Right lobe of liver (tissue), 5 donors: ENCODE measurements around the gene NEU1. TPM values are rescaled to one million over a fixed set of nuclear protein-coding genes. Genes with fewer than 3 reads are reported as not detected.

Experiments used
- small RNA-seq, 2 experiments: library from RNA; depleted of rRNA; stranded (forward); fragments of <200 nt; gene quantifications; one replicate each; pipeline ENCODE3, GENCODE V24; 2016
- total RNA-seq, 6 experiments: library from RNA; depleted of rRNA in 2 of 6; stranded (reverse); fragments of >200 nt in 2 of 6; fragmentation: NEBNext Ultra II Directional in 3 of 6; extraction: Animal tissue kit (Norgen Biotek cat#: 25700) in 3 of 6; gene quantifications; one replicate each; pipeline versions ENCODE4 v1.1.0 to v1.2.4, GENCODE V29; 2016 to 2023
- donor health status: DM: no; HTN: no; CAD: no.
- donor health status: DM: no; HTN: no; CAD: no.
- donor health status: DM: no; HTN: yes; CAD: no.
- donor health status: DM: no; HTN: yes; CAD: no.

NEU1 gene
- total RNA-seq, 6 experiments from 2014 or later: 20.3 to 44.8 (median 34.1) TPM

Small RNAs within 50 kb of the gene (small RNA-seq; reads per million reads assigned to genes)
- gene SNORD48 (1,027 to 1,508 reads per million in 2 experiments), gene SNORD52 (0 reads per million in 2 experiments)

Other genes starting within 250 kb of the NEU1 start
- 10 to 100 TPM in 4 of 6 experiments, 1 to 10 TPM in 2; 6.7 to 28.5 (median 13.0) TPM for gene AIF1, start 247.6 kb downstream of the NEU1 start, total RNA-seq
- gene PRRC2A, start 242.1 kb downstream of the NEU1 start, total RNA-seq: 10 to 100 TPM; 34.7 to 59.6 (median 39.4) TPM
- gene BAG6, start 210.2 kb downstream of the NEU1 start, total RNA-seq: 100 to 1,000 TPM; 114 to 196 (median 142) TPM
- 100 to 1,000 TPM; 100 to 182 (median 116) TPM for gene APOM, start 206.9 kb downstream of the NEU1 start, total RNA-seq
- gene C6orf47, start 202.0 kb downstream of the NEU1 start, total RNA-seq: 1 to 10 TPM; 6.6 to 8.7 (median 7.6) TPM
- 10 to 100 TPM in 1 of 6 experiments, 1 to 10 TPM in 5; 6.4 to 10.0 (median 8.0) TPM for gene GPANK1, start 197.8 kb downstream of the NEU1 start, total RNA-seq
- gene CSNK2B, start 196.7 kb downstream of the NEU1 start, total RNA-seq: 100 to 1,000 TPM in 2 of 6 experiments, 10 to 100 TPM in 4; 52.5 to 171 (median 64.5) TPM
- 1 to 10 TPM in 5 of 6 experiments, under 1 TPM in 1; 0.98 to 5.7 (median 2.6) TPM for gene LY6G5B, start 192.8 kb downstream of the NEU1 start, total RNA-seq
- gene LY6G5C, start 181.8 kb downstream of the NEU1 start, total RNA-seq: 1 to 10 TPM in 3 of 6 experiments, under 1 TPM in 3; 0.68 to 1.6 (median 1.2) TPM
- 10 to 100 TPM; 29.7 to 34.8 (median 31.2) TPM for gene ABHD16A, start 159.5 kb downstream of the NEU1 start, total RNA-seq
- gene LY6G6F, start 156.0 kb downstream of the NEU1 start, total RNA-seq: not detected
- gene LY6G6D, start 147.5 kb downstream of the NEU1 start, total RNA-seq: not detected
- gene LY6G6C, start 141.1 kb downstream of the NEU1 start, total RNA-seq: not detected
- under 1 TPM in 2 of 6 experiments, not detected in 4; 0.33 to 0.56 TPM for gene MPIG6B, start 139.4 kb downstream of the NEU1 start, total RNA-seq
- 10 to 100 TPM; 16.3 to 27.5 (median 19.1) TPM for gene DDAH2, start 133.5 kb downstream of the NEU1 start, total RNA-seq
- gene CLIC1, start 126.3 kb downstream of the NEU1 start, total RNA-seq: 100 to 1,000 TPM in 1 of 6 experiments, 10 to 100 TPM in 5; 36.7 to 123 (median 62.0) TPM
- 1 to 10 TPM; 3.2 to 8.5 (median 4.3) TPM for gene MSH5, start 122.8 kb downstream of the NEU1 start, total RNA-seq
- gene SAPCD1, start 100.2 kb downstream of the NEU1 start, total RNA-seq: 1 to 10 TPM in 2 of 6 experiments, under 1 TPM in 3, not detected in 1; 0.62 to 1.6 (median 0.90) TPM
- gene VWA7, start 85.5 kb downstream of the NEU1 start, total RNA-seq: 1 to 10 TPM; 1.2 to 5.2 (median 2.7) TPM
- 10 to 100 TPM; 31.0 to 58.1 (median 41.0) TPM for gene VARS1, start 67.1 kb downstream of the NEU1 start, total RNA-seq
- gene LSM2, start 55.9 kb downstream of the NEU1 start, total RNA-seq: 10 to 100 TPM; 11.0 to 26.1 (median 11.6) TPM
- gene HSPA1L, start 47.5 kb downstream of the NEU1 start, total RNA-seq: 1 to 10 TPM in 1 of 6 experiments, under 1 TPM in 5; 0.37 to 1.2 (median 0.56) TPM
- gene HSPA1A, start 47.3 kb downstream of the NEU1 start, total RNA-seq: 100 to 1,000 TPM in 2 of 6 experiments, 10 to 100 TPM in 4; 73.2 to 442 (median 80.2) TPM
- 100 to 1,000 TPM in 2 of 6 experiments, 10 to 100 TPM in 4; 41.5 to 144 (median 47.5) TPM for gene HSPA1B, start 35.1 kb downstream of the NEU1 start, total RNA-seq
- gene SLC44A4, start 16.2 kb upstream of the NEU1 start, total RNA-seq: under 1 TPM in 2 of 6 experiments, not detected in 4; 0.09 to 0.25 TPM
- gene EHMT2, start 34.9 kb upstream of the NEU1 start, total RNA-seq: 10 to 100 TPM; 10.7 to 20.1 (median 13.3) TPM
- gene ZBTB12, start 39.3 kb upstream of the NEU1 start, total RNA-seq: under 1 TPM in 5 of 6 experiments, not detected in 1; 0.25 to 0.82 (median 0.51) TPM
- 100 to 1,000 TPM; 309 to 739 (median 533) TPM for gene C2, start 64.9 kb upstream of the NEU1 start, total RNA-seq
- 1,000 to 10,000 TPM; 1,939 to 4,112 (median 3,131) TPM for gene CFB, start 83.3 kb upstream of the NEU1 start, total RNA-seq
- 10 to 100 TPM in 5 of 6 experiments, 1 to 10 TPM in 1; 9.3 to 33.8 (median 18.3) TPM for gene NELFE, start 96.2 kb upstream of the NEU1 start, total RNA-seq
- gene SKIC2, start 96.4 kb upstream of the NEU1 start, total RNA-seq: 10 to 100 TPM; 26.3 to 73.1 (median 47.1) TPM
- gene DXO, start 109.3 kb upstream of the NEU1 start, total RNA-seq: 10 to 100 TPM in 5 of 6 experiments, 1 to 10 TPM in 1; 9.8 to 14.6 (median 12.1) TPM
- 1,000 to 10,000 TPM; 1,495 to 2,818 (median 2,205) TPM for gene C4A, start 119.2 kb upstream of the NEU1 start, total RNA-seq
- gene C4B, start 152.0 kb upstream of the NEU1 start, total RNA-seq: 1,000 to 10,000 TPM; 1,420 to 2,805 (median 2,265) TPM
- gene CYP21A2, start 175.6 kb upstream of the NEU1 start, total RNA-seq: 10 to 100 TPM in 3 of 6 experiments, 1 to 10 TPM in 3; 5.7 to 60.7 (median 14.0) TPM
- gene TNXB, start 246.5 kb upstream of the NEU1 start, total RNA-seq: 10 to 100 TPM in 3 of 6 experiments, 1 to 10 TPM in 3; 7.2 to 28.3 (median 10.3) TPM